ENCODE data around the gene SPPL2B.

Gene SPPL2B

GRCh38 chr19:2300533-2300932 lies 28.0 kb upstream of the SPPL2B start:
- DNase-seq: no peak
- Histone ChIP-seq H3K4me1 (peaks cover 0 to 12% (median 6%) of the 10 kb centered on the region in 4 donors), H3K9me3 (no peaks in the 10 kb centered on the region), H3K27ac (no peak overlapping the region), H3K27me3 (peaks cover 0 to 40% of the 10 kb centered on the region in 2 donors), H3K4me3 (no peak overlapping the region), H3K36me3 (no peaks in the 10 kb centered on the region)
- TF ChIP-seq CTCF (IDR thresholded peaks at IDR 0.05): no peak
- intact Hi-C loops (cut with DNase I; ENCODE audit: low total_unique reads): no loop called here

GRCh38 chr19:2302319-2303210 lies 25.9 kb upstream of the SPPL2B start:
- TF ChIP-seq CTCF (IDR thresholded peaks at IDR 0.05): no peak
- Histone ChIP-seq H3K27me3 (peaks cover 0 to 61% of the 10 kb centered on the region in 2 donors), H3K36me3 (no peaks in the 10 kb centered on the region), H3K27ac (no peak overlapping the region), H3K4me3 (no peak overlapping the region), H3K9me3 (no peaks in the 10 kb centered on the region), H3K4me1 (peaks cover 0 to 15% (median 7%) of the 10 kb centered on the region in 4 donors)
- no peak for DNase-seq
- intact Hi-C loops (cut with DNase I; ENCODE audit: low total_unique reads): no loop called here

- intact Hi-C loops (cut with DNase I; ENCODE audit: low total_unique reads): no loop called here
- no peak for DNase-seq
- Histone ChIP-seq H3K27me3 (peaks cover 0 to 66% of the 10 kb centered on the region in 2 donors), H3K4me3 (no peak overlapping the region), H3K9me3 (no peaks in the 10 kb centered on the region), H3K36me3 (no peaks in the 10 kb centered on the region), H3K27ac (no peak overlapping the region), H3K4me1 (peaks cover 0 to 21% (median 12%) of the 10 kb centered on the region in 4 donors)
- TF ChIP-seq CTCF (IDR thresholded peaks at IDR 0.05): no peak
These were observed 25.2 kb upstream of the SPPL2B start for GRCh38 chr19:2303211-2303798.

GRCh38 chr19:2305452-2306280 lies 22.8 kb upstream of the SPPL2B start:
- Histone ChIP-seq H3K36me3 (no peaks in the 10 kb centered on the region), H3K4me3 (no peak overlapping the region), H3K4me1 (peaks cover 0 to 24% (median 14%) of the 10 kb centered on the region in 4 donors), H3K9me3 (no peaks in the 10 kb centered on the region), H3K27ac (no peak overlapping the region), H3K27me3 (peaks cover 0 to 83% of the 10 kb centered on the region in 2 donors)
- no peak for TF ChIP-seq CTCF (IDR thresholded peaks at IDR 0.05)
- DNase-seq: no peak
- intact Hi-C loops (cut with DNase I; ENCODE audit: low total_unique reads): no loop called here

- no peak overlapping the region for H3K27ac ChIP-seq
- no peak for DNase-seq
- TF ChIP-seq CTCF (IDR thresholded peaks at IDR 0.05): no peak
- H3K9me3 ChIP-seq: no peaks in the 10 kb centered on the region
- no peaks in the 10 kb centered on the region for H3K36me3 ChIP-seq
- intact Hi-C loops (cut with DNase I; ENCODE audit: low total_unique reads): no loop called here
- H3K27me3 ChIP-seq: peaks cover 0 to 83% of the 10 kb centered on the region in 2 donors
- peaks cover 0 to 24% (median 14%) of the 10 kb centered on the region in 4 donors for H3K4me1 ChIP-seq
- H3K4me3 ChIP-seq: no peak overlapping the region
These were observed 22.1 kb upstream of the SPPL2B start for GRCh38 chr19:2306281-2306806.

All from tibial artery (tissue), 4 donors.